IMR-90 (cell line): ENCODE results near the gene B4GALNT1. TPM values are rescaled to one million over a fixed set of nuclear protein-coding genes. Genes with fewer than 3 reads are reported as not detected.

Experiments
- ATAC-seq: fragments of 200-7000 bp; cut with Tn5 transposase; 2 replicates; pipeline ENCODE4 v1.9.1; 2020; ENCODE audit warnings: low read depth, mild to moderate bottlenecking, moderate library complexity
- BruUV-seq: library from RNA; stranded (reverse); fragments of 400-500 nt; replicated peaks from 2 replicates; lab custom pipeline; 2021; lab: Mats Ljungman, UMichigan
- CTCF ChIA-PET: fragments of 300-600 bp; formaldehyde crosslinking; extraction: SDS; loops from one replicate; lab custom pipeline; 2021; ENCODE audit warnings: antibody characterized with exemption; lab: Yijun Ruan, JAX
- POLR2A ChIA-PET: fragments of 300-600 bp; sonication (Branson Sonifier 250); formaldehyde crosslinking; loops from one replicate; lab custom pipeline; 2022; ENCODE audit warnings: antibody characterized with exemption; ENCODE audit not compliant: unreplicated experiment; lab: Charles Lee
- DNase-seq: peaks from one replicate; pipeline ENCODE4 v3.0.0; 2013
- H2AFZ ChIP-seq: replicated peaks from 2 replicates; pipeline ENCODE3; 2013; ENCODE audit warnings: low read length, mild to moderate bottlenecking; ENCODE audit not compliant: poor library complexity
- H2AK5ac ChIP-seq: 2 replicates; pipeline ENCODE4 v1.6.1; 2013; ENCODE audit warnings: low read depth, low read length, inconsistent platforms
- H2AK9ac ChIP-seq: replicated peaks from 2 replicates; pipeline ENCODE3; 2013; ENCODE audit warnings: mild to moderate bottlenecking, low read depth, low read length, moderate library complexity; ENCODE audit not compliant: poor library complexity
- H2BK120ac ChIP-seq: 2 replicates; pipeline ENCODE4 v1.6.1; 2013; ENCODE audit warnings: low read depth, low read length, inconsistent platforms
- H2BK15ac ChIP-seq: 3 replicates; pipeline ENCODE4 v1.6.1; 2013; ENCODE audit warnings: low read depth, low read length, inconsistent platforms
- H2BK20ac ChIP-seq: 2 replicates; pipeline ENCODE4 v1.6.1; 2013; ENCODE audit warnings: low read depth, mild to moderate bottlenecking, inconsistent platforms, low read length, moderate library complexity
- H2BK5ac ChIP-seq: 2 replicates; pipeline ENCODE4 v1.6.1; 2013; ENCODE audit warnings: mild to moderate bottlenecking, low read depth, low read length, inconsistent platforms; ENCODE audit not compliant: poor library complexity, severe bottlenecking
- H3K14ac ChIP-seq: replicated peaks from 2 replicates; pipeline ENCODE4 v1.6.1; 2013; ENCODE audit warnings: low read depth, low read length, inconsistent platforms
- H3K18ac ChIP-seq: 2 replicates; pipeline ENCODE4 v1.6.1; 2013; ENCODE audit warnings: low read depth, low read length, control low read depth
- H3K23ac ChIP-seq: 2 replicates; pipeline ENCODE4 v1.6.1; 2013; ENCODE audit warnings: low read depth, low read length, inconsistent platforms
- H3K27ac ChIP-seq: 2 replicates; pipeline ENCODE4 v1.5.1; 2013; ENCODE audit warnings: mild to moderate bottlenecking, control low read depth, low read length; ENCODE audit not compliant: insufficient read depth
- H3K27me3 ChIP-seq: 2 replicates; pipeline ENCODE4 v1.6.1; 2013; ENCODE audit warnings: low read length; ENCODE audit not compliant: control insufficient read depth, insufficient read depth
- H3K36me3 ChIP-seq: 2 replicates; pipeline ENCODE4 v1.6.1; 2013; ENCODE audit warnings: low read length, mixed read lengths; ENCODE audit not compliant: control insufficient read depth, insufficient read depth
- H3K4ac ChIP-seq: 2 replicates; pipeline ENCODE4 v1.6.1; 2013; ENCODE audit warnings: low read depth, low read length, inconsistent platforms
- H3K4me1 ChIP-seq: 2 replicates; pipeline ENCODE4 v1.6.1; 2013; ENCODE audit warnings: low read length, mixed read lengths; ENCODE audit not compliant: control insufficient read depth, insufficient read depth
- H3K4me2 ChIP-seq: 2 replicates; pipeline ENCODE4 v1.6.1; 2013; ENCODE audit warnings: low read depth, mild to moderate bottlenecking, control low read depth, low read length, moderate library complexity
- H3K4me3 ChIP-seq: 2 replicates; pipeline ENCODE4 v1.5.1; 2013; ENCODE audit warnings: low read depth, mild to moderate bottlenecking, control low read depth, low read length, moderate library complexity; ENCODE audit not compliant: insufficient read depth
- H3K56ac ChIP-seq: 2 replicates; pipeline ENCODE4 v1.6.1; 2013; ENCODE audit warnings: low read length, inconsistent platforms; ENCODE audit not compliant: insufficient read depth; ENCODE audit errors: extremely low read depth
- H3K79me1 ChIP-seq, 2 experiments: 2 replicates each; pipeline ENCODE4 v1.6.1; 2013; ENCODE audit warnings: low read length in 2 of 2, inconsistent platforms in 1 of 2, low read depth in 1 of 2
- H3K9ac ChIP-seq: 2 replicates; pipeline ENCODE4 v1.6.1; 2013; ENCODE audit warnings: low read depth, low read length, control low read depth
- H3K9me1 ChIP-seq: 2 replicates; pipeline ENCODE4 v1.6.1; 2013; ENCODE audit warnings: low read length, inconsistent platforms; ENCODE audit not compliant: insufficient read depth
- H3K9me3 ChIP-seq: 2 replicates; pipeline ENCODE4 v1.6.1; 2013; ENCODE audit warnings: low read length; ENCODE audit not compliant: control insufficient read depth, insufficient read depth
- H4K20me1 ChIP-seq: 2 replicates; pipeline ENCODE4 v1.6.1; 2013; ENCODE audit warnings: low read length, inconsistent platforms; ENCODE audit not compliant: insufficient read depth
- H4K5ac ChIP-seq: 2 replicates; pipeline ENCODE4 v1.6.1; 2013; ENCODE audit warnings: mild to moderate bottlenecking, low read depth, low read length, control low read depth
- H4K8ac ChIP-seq, 2 experiments: 2 replicates each; pipeline ENCODE4 v1.6.1; 2013; ENCODE audit warnings: low read depth in 2 of 2, low read length in 2 of 2, control low read depth in 1 of 2, inconsistent platforms in 1 of 2
- H4K91ac ChIP-seq: 2 replicates; pipeline ENCODE4 v1.6.1; 2013; ENCODE audit warnings: low read depth, low read length, inconsistent platforms; ENCODE audit not compliant: insufficient read depth
- BHLHE40 ChIP-seq: fragments of 150-350 bp; IDR thresholded peaks from 2 replicates; pipeline ENCODE4 v1.6.1; 2016; ENCODE audit warnings: mild to moderate bottlenecking, low read depth, low read length
- CHD1 ChIP-seq: IDR thresholded peaks from 2 replicates; pipeline ENCODE4 v1.6.1; 2012; ENCODE audit warnings: low read depth, low read length, improper control_type of control experiment
- CTCF ChIP-seq: conservative IDR thresholded peaks from 2 replicates; pipeline ENCODE4 v1.5.1; 2012; ENCODE audit warnings: mild to moderate bottlenecking, low read depth, low read length, improper control_type of control experiment
- ELK1 ChIP-seq: fragments of 150-350 bp; IDR thresholded peaks from 2 replicates; pipeline ENCODE4 v1.6.1; 2016; ENCODE audit warnings: low read depth, mild to moderate bottlenecking, low read length, moderate library complexity, borderline replicate concordance
- FOS ChIP-seq: fragments of 150-350 bp; IDR thresholded peaks from 2 replicates; pipeline ENCODE4 v1.6.1; 2016; ENCODE audit warnings: low read depth, low read length
- MAFK ChIP-seq: IDR thresholded peaks from 2 replicates; pipeline ENCODE4 v1.6.1; 2012; ENCODE audit warnings: low read depth, low read length, improper control_type of control experiment
- MXI1 ChIP-seq: IDR thresholded peaks from 2 replicates; pipeline ENCODE4 v1.6.1; 2012; ENCODE audit warnings: low read depth, mild to moderate bottlenecking, low read length, moderate library complexity, borderline replicate concordance
- RCOR1 ChIP-seq: IDR thresholded peaks from 2 replicates; pipeline ENCODE4 v1.6.1; 2012; ENCODE audit warnings: mild to moderate bottlenecking, low read length, improper control_type of control experiment; ENCODE audit not compliant: insufficient replicate concordance
- RFX5 ChIP-seq: IDR thresholded peaks from 2 replicates; pipeline ENCODE4 v1.8.0; 2012; ENCODE audit warnings: low read depth, mild to moderate bottlenecking, low read length, moderate library complexity
- SMC3 ChIP-seq: fragments of 150-350 bp; IDR thresholded peaks from 2 replicates; pipeline ENCODE4 v1.6.1; 2016; ENCODE audit warnings: low read depth, mild to moderate bottlenecking, antibody characterized with exemption, low read length, moderate library complexity
- USF2 ChIP-seq: fragments of 150-350 bp; IDR thresholded peaks from 2 replicates; pipeline ENCODE4 v1.6.1; 2017; ENCODE audit warnings: mild to moderate bottlenecking, antibody characterized with exemption, low read length, low read depth
- dilution Hi-C: fragments of 300-500 bp; cut with HindIII; formaldehyde crosslinking; loops from one replicate; pipeline ENCODE4 v1.14.3; 2018; ENCODE audit warnings: low sequenced_read_pairs; ENCODE audit not compliant: unreplicated experiment
- in situ Hi-C: fragments of 300-500 bp; cut with MboI; formaldehyde crosslinking; loops from 3 replicates; pipeline ENCODE4 v1.14.3; 2019; ENCODE audit warnings: low sequenced_read_pairs, inconsistent platforms, mixed read lengths
- intact Hi-C: fragments of 100-400 bp; cut with micrococcal nuclease; formaldehyde crosslinking; loops from 2 replicates; pipeline ENCODE4 v1.10.0; 2022
- polyA plus RNA-seq, 3 experiments: library from polyadenylated mRNA; depleted of rRNA; stranded (reverse); fragments of >200 nt; gene quantifications; 2 replicates each; pipeline ENCODE4 v1.2.3, GENCODE V29; 2012; ENCODE audit warnings: low replicate concordance in 1 of 3
- total RNA-seq: library from RNA; depleted of rRNA; stranded (reverse); fragments of >200 nt; gene quantifications from 2 replicates; pipeline ENCODE4 v1.2.3, GENCODE V29; 2012

Gene B4GALNT1
- total and polyA plus RNA-seq, 2 of the 4 experiments (the other 2 are of a cell fraction) = 0.18 to 0.62 TPM

GRCh38 chr12:57603324-57603723 is 29.7 kb downstream of the B4GALNT1 start (continued):
- TF ChIP-seq ELK1 = no peak

- H3K9me3 ChIP-seq = no peaks in the 10 kb centered on the region
- no peak overlapping the region for H3K23ac ChIP-seq
- peaks cover 9 to 19% of the 10 kb centered on the region in 2 experiments for H3K79me1 ChIP-seq
- H3K4me3 ChIP-seq = no peak overlapping the region
- H2BK120ac ChIP-seq = no peak overlapping the region
- no peak overlapping the region for H3K4me2 ChIP-seq
- in situ Hi-C loops = no loop called here
- no peaks in the 10 kb centered on the region for H4K20me1 ChIP-seq
- peaks cover 16% of the 10 kb centered on the region for H3K36me3 ChIP-seq
- no peak overlapping the region for H3K14ac ChIP-seq
- ChIA-PET CTCF (no interaction called here), POLR2A (no interaction called here)
- no peak overlapping the region for H4K5ac ChIP-seq
- no peak overlapping the region for H2BK20ac ChIP-seq
- H3K27me3 ChIP-seq = no peaks in the 10 kb centered on the region
- intact Hi-C loops = no loop called here
- no peak for TF ChIP-seq MAFK
- TF ChIP-seq USF2 = no peak
- no peak for TF ChIP-seq RCOR1
- no peak for TF ChIP-seq SMC3
- TF ChIP-seq CHD1 = no peak
- no peak for TF ChIP-seq FOS
- TF ChIP-seq BHLHE40 = no peak
- no peak for TF ChIP-seq ELK1
- TF ChIP-seq CTCF = no peak
- TF ChIP-seq RFX5 = no peak
- TF ChIP-seq MXI1 = no peak
- H3K4ac ChIP-seq = no peak overlapping the region
- no peak overlapping the region for H2AK5ac ChIP-seq
- no peak overlapping the region for H3K56ac ChIP-seq
- H3K27ac ChIP-seq = no peak overlapping the region
- ATAC-seq (no peak), DNase-seq (no peak)
- peaks cover 11% of the 10 kb centered on the region for H3K4me1 ChIP-seq
- H2AFZ ChIP-seq = no peak overlapping the region
- dilution Hi-C loops = no loop called here
- H2BK5ac ChIP-seq = no peak overlapping the region
- H2AK9ac ChIP-seq = no peak overlapping the region
- H2BK15ac ChIP-seq = no peak overlapping the region
- H3K18ac ChIP-seq = no peak overlapping the region
- no peak overlapping the region for H3K9ac ChIP-seq
- H3K9me1 ChIP-seq = peaks cover 10% of the 10 kb centered on the region; the same call in 1 of the 2 replicates
- no peak overlapping the region for H4K8ac ChIP-seq
- H4K91ac ChIP-seq = no peak overlapping the region
- no TSS peak for BruUV-seq
These were observed 30.5 kb downstream of the B4GALNT1 start for GRCh38 chr12:57602544-57602943.
